SU-DHL-6 (cell line): ENCODE data around the gene OR51Q1.

Experiments
- H2AFZ ChIP-seq: fragments of 200-600 bp; sonication (generic); 2 replicates; pipeline ENCODE4 v1.6.1; 2014; ENCODE audit warnings: low read depth, mild to moderate bottlenecking, moderate library complexity, mixed read lengths, antibody characterized with exemption, low read length; ENCODE audit not compliant: severe bottlenecking
- H3F3A ChIP-seq: fragments of 200-600 bp; shearing (Covaris generic); 2 replicates; pipeline ENCODE4 v1.6.0; 2016; ENCODE audit warnings: antibody characterized with exemption, mild to moderate bottlenecking; ENCODE audit not compliant: insufficient read depth
- H3K27ac ChIP-seq: fragments of 200-600 bp; sonication (generic); 2 replicates; pipeline ENCODE4 v1.5.1; 2016; ENCODE audit warnings: low read depth, mild to moderate bottlenecking, low read length, moderate library complexity, mixed read lengths
- H3K27me3 ChIP-seq: fragments of 200-600 bp; sonication (generic), shearing (Covaris generic); 2 replicates; pipeline ENCODE4 v1.6.0; 2014; ENCODE audit warnings: mild to moderate bottlenecking, low read length
- H3K36me3 ChIP-seq: fragments of 200-600 bp; sonication (generic); 2 replicates; pipeline ENCODE4 v1.6.1; 2014; ENCODE audit warnings: mild to moderate bottlenecking, low read length, mixed read lengths
- H3K4me2 ChIP-seq: fragments of 300-600, 200-600 bp; shearing (Covaris generic), sonication (generic); 2 replicates; pipeline ENCODE4 v1.6.0; 2014; ENCODE audit warnings: low read length, low read depth, mild to moderate bottlenecking; ENCODE audit not compliant: poor library complexity, severe bottlenecking
- H3K4me3 ChIP-seq: fragments of 200-600 bp; sonication (generic); 2 replicates; pipeline ENCODE4 v1.5.1; 2014; ENCODE audit warnings: antibody characterized with exemption, low read length, mild to moderate bottlenecking, mixed read lengths; ENCODE audit not compliant: insufficient read depth, poor library complexity, severe bottlenecking
- H3K79me2 ChIP-seq: fragments of 200-600 bp; sonication (generic); 2 replicates; pipeline ENCODE4 v1.6.1; 2014; ENCODE audit warnings: mild to moderate bottlenecking, low read length, moderate library complexity; ENCODE audit not compliant: insufficient read depth
- H3K9ac ChIP-seq: fragments of 200-600 bp; sonication (generic); 2 replicates; pipeline ENCODE4 v1.7.0; 2014; ENCODE audit warnings: mild to moderate bottlenecking, low read length
- H3K9me2 ChIP-seq: fragments of 200-600 bp; sonication (generic); replicated peaks from 2 replicates; pipeline ENCODE4 v1.6.1; 2014; ENCODE audit warnings: low read length; ENCODE audit not compliant: insufficient read depth
- H3K9me3 ChIP-seq: fragments of 200-600 bp; sonication (generic); 2 replicates; pipeline ENCODE4 v1.6.1; 2014; ENCODE audit warnings: low read length, mixed read lengths; ENCODE audit not compliant: insufficient read depth
- H4K20me1 ChIP-seq: fragments of 200-600 bp; sonication (generic); 2 replicates; pipeline ENCODE4 v1.6.1; 2014; ENCODE audit warnings: low read depth, mild to moderate bottlenecking, antibody characterized with exemption, low read length, moderate library complexity, mixed read lengths
- CTCF ChIP-seq: fragments of 200-600 bp; sonication (generic); IDR thresholded peaks from one replicate; pipeline ENCODE4 v1.5.1; 2017; ENCODE audit warnings: antibody characterized with exemption, mild to moderate bottlenecking, low read length, moderate library complexity; ENCODE audit not compliant: insufficient read depth, poor library complexity, severe bottlenecking
- EZH2phosphoT487 ChIP-seq: fragments of 200-600 bp; sonication (generic), shearing (Covaris generic); conservative IDR thresholded peaks from 2 replicates; pipeline ENCODE4 v1.6.1; 2018; ENCODE audit warnings: mild to moderate bottlenecking, antibody characterized with exemption, low read length, moderate library complexity, mixed read lengths

OR51Q1 gene

GRCh38 chr11:5398936-5399335 is 23.0 kb upstream of the OR51Q1 start:
- Histone ChIP-seq H3K79me2 (no peaks in the 10 kb centered on the region), H3K36me3 (no peaks in the 10 kb centered on the region), H2AFZ (no peak overlapping the region), H3K4me3 (no peak overlapping the region), H3K27me3 (no peaks in the 10 kb centered on the region), H3K27ac (no peak overlapping the region), H3K9me3 (no peaks in the 10 kb centered on the region), H4K20me1 (no peaks in the 10 kb centered on the region), H3F3A (no peaks in the 10 kb centered on the region), H3K9ac (no peak overlapping the region), H3K4me2 (no peak overlapping the region), H3K9me2 (no peaks in the 10 kb centered on the region)
- TF ChIP-seq CTCF, result no peak
- no peak for TF ChIP-seq EZH2phosphoT487

DNA sequence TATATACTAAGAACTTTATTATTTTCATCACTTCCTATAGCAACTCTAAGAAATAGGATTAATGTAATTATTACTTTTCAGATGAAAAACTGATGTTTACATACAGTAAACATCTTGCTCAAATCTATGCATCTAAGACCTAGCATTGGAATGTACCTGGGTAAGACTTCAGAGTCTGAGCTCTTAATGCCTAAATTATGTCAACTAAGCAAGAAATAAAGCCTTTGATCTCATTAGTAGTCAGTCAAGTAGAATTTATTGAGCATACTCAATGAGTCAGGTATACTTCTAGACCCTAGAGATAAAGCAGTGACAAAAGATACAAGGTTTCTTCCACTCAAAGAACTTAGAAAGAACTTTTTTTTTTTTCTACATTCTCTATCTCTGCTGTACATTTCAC is 16.7 kb upstream of the OR51Q1 start:
- H3K27me3 ChIP-seq, result no peaks in the 10 kb centered on the region
- H3K4me3 ChIP-seq, result no peak overlapping the region
- no peaks in the 10 kb centered on the region for H3F3A ChIP-seq
- H3K9me3 ChIP-seq, result no peaks in the 10 kb centered on the region
- no peaks in the 10 kb centered on the region for H4K20me1 ChIP-seq
- H3K79me2 ChIP-seq, result no peaks in the 10 kb centered on the region
- no peak overlapping the region for H3K4me2 ChIP-seq
- H3K9me2 ChIP-seq, result no peaks in the 10 kb centered on the region
- no peak for TF ChIP-seq CTCF
- TF ChIP-seq EZH2phosphoT487, result no peak
- no peak overlapping the region for H2AFZ ChIP-seq
- no peak overlapping the region for H3K27ac ChIP-seq
- H3K36me3 ChIP-seq, result no peaks in the 10 kb centered on the region
- H3K9ac ChIP-seq, result no peak overlapping the region

DNA sequence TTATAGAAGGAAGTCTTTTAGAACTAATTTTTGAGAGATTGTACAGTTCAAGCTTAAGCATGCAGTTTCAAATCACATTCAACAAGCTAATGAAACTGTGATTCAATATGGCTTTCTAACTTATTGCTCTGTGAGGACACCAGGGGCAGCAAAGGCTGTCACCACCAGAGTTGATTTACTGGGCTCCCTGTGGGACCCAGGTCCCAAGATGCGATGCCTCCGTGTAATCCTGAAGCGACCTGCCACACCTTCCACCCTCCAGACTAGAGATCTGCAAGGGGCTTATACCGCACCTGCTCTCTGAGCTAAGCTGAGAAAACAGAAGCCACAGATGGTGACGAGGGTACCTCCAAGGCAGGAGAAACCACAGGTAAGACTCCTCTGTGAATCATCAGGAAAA is 918 bp upstream of the OR51Q1 start:
- H3K27ac ChIP-seq, result no peak overlapping the region
- no peaks in the 10 kb centered on the region for H3K9me2 ChIP-seq
- no peak overlapping the region for H2AFZ ChIP-seq
- H3K4me3 ChIP-seq, result no peak overlapping the region
- no peaks in the 10 kb centered on the region for H3K36me3 ChIP-seq
- no peaks in the 10 kb centered on the region for H3F3A ChIP-seq
- H3K4me2 ChIP-seq, result no peak overlapping the region
- H3K27me3 ChIP-seq, result no peaks in the 10 kb centered on the region
- no peaks in the 10 kb centered on the region for H3K79me2 ChIP-seq
- H3K9ac ChIP-seq, result no peak overlapping the region
- no peaks in the 10 kb centered on the region for H3K9me3 ChIP-seq
- no peaks in the 10 kb centered on the region for H4K20me1 ChIP-seq
- TF ChIP-seq EZH2phosphoT487 (no peak), CTCF (no peak)

DNA sequence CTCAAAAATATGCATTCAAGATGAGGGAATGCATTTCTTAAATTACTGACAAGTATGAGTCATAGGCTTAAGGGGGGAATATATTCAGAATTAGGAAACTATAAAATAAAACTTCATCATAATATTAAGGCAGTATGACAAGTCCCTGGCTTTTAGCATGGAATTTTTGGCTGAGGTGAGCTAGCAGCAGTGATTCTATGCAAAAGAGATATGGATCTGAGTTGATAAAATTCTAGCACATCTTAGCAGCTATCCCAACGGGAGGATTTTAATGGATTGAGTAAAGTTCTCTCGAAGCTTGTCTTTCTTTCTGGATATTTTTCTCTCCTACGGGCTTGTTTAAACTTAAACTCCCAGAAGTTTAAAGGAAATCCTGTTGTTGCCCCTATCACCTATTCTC is 1.2 kb downstream of the OR51Q1 start:
- Histone ChIP-seq H3K36me3 (no peaks in the 10 kb centered on the region), H3K27me3 (no peaks in the 10 kb centered on the region), H3K9me2 (no peaks in the 10 kb centered on the region), H3K27ac (no peak overlapping the region), H3K9ac (no peak overlapping the region), H3F3A (no peaks in the 10 kb centered on the region), H2AFZ (no peak overlapping the region), H3K79me2 (no peaks in the 10 kb centered on the region), H3K4me2 (no peak overlapping the region), H3K9me3 (no peaks in the 10 kb centered on the region), H3K4me3 (no peak overlapping the region), H4K20me1 (no peaks in the 10 kb centered on the region)
- TF ChIP-seq CTCF, result no peak
- TF ChIP-seq EZH2phosphoT487, result no peak
